Mesenchymal stem cell (in vitro differentiated cells and primary cell): ENCODE data around the gene EEPD1.

Experiments used
- DNase-seq: peaks from one replicate; pipeline ENCODE4 v3.0.0-alpha.2; 2013
- H2AFZ ChIP-seq: one replicate; pipeline ENCODE4 v1.6.1; 2013; ENCODE audit warnings: low read depth, mild to moderate bottlenecking, control low read depth, inconsistent platforms, low read length, moderate library complexity
- H2AK5ac ChIP-seq: 2 replicates; pipeline ENCODE4 v1.6.1; 2013; ENCODE audit warnings: low read length, moderate library complexity, mild to moderate bottlenecking, inconsistent platforms; ENCODE audit not compliant: severe bottlenecking
- H2BK120ac ChIP-seq: one replicate; pipeline ENCODE4 v1.6.1; 2013; ENCODE audit warnings: low read depth, mild to moderate bottlenecking, inconsistent platforms, low read length, moderate library complexity
- H2BK12ac ChIP-seq, 2 experiments: one replicate each; pipeline ENCODE4 v1.6.1; 2013; ENCODE audit warnings: inconsistent platforms in 2 of 2, low read length in 2 of 2, mild to moderate bottlenecking in 2 of 2, moderate library complexity in 2 of 2, control low read depth in 1 of 2
- H2BK15ac ChIP-seq: one replicate; pipeline ENCODE4 v1.6.1; 2013; ENCODE audit warnings: mild to moderate bottlenecking, low read depth, inconsistent platforms; ENCODE audit not compliant: poor library complexity, severe bottlenecking
- H2BK5ac ChIP-seq: 2 replicates; pipeline ENCODE4 v1.6.1; 2013; ENCODE audit warnings: low read depth, mild to moderate bottlenecking, low read length, control low read depth, inconsistent platforms; ENCODE audit not compliant: poor library complexity, severe bottlenecking
- H3K14ac ChIP-seq, 2 experiments: one replicate each; pipeline ENCODE4 v1.6.1; 2013; ENCODE audit warnings: inconsistent platforms in 2 of 2, low read length in 2 of 2, control low read depth in 1 of 2, mild to moderate bottlenecking in 1 of 2, moderate library complexity in 1 of 2
- H3K18ac ChIP-seq, 2 experiments: one replicate each; pipeline ENCODE4 v1.6.1; 2013; ENCODE audit warnings: inconsistent platforms in 2 of 2, low read length in 2 of 2, control low read depth in 1 of 2, low read depth in 1 of 2, mild to moderate bottlenecking in 1 of 2
- H3K23ac ChIP-seq, 2 experiments: one replicate each; pipeline ENCODE4 v1.6.1; 2013; ENCODE audit warnings: inconsistent platforms in 2 of 2, low read length in 2 of 2, mild to moderate bottlenecking in 2 of 2, moderate library complexity in 2 of 2, control low read depth in 1 of 2
- H3K27ac ChIP-seq: 2 replicates; pipeline ENCODE4 v1.5.1; 2013; ENCODE audit warnings: mild to moderate bottlenecking, moderate library complexity, low read length, control low read depth, inconsistent platforms; ENCODE audit not compliant: poor library complexity, severe bottlenecking
- H3K27me3 ChIP-seq, 2 experiments: 2 replicates each; pipeline versions ENCODE4 v1.6.1 to v1.7.0; 2013; ENCODE audit warnings: low read length in 2 of 2, mild to moderate bottlenecking in 2 of 2, moderate library complexity in 2 of 2, control low read depth in 1 of 2, inconsistent platforms in 1 of 2; ENCODE audit not compliant: control insufficient read depth in 1 of 2, insufficient read depth in 1 of 2
- H3K36me3 ChIP-seq, 2 experiments: 2 replicates each; pipeline versions ENCODE4 v1.6.1 to v1.7.0; 2013; ENCODE audit warnings: low read length in 2 of 2, control low read depth in 1 of 2, inconsistent platforms in 1 of 2, low read depth in 1 of 2, mild to moderate bottlenecking in 1 of 2; ENCODE audit not compliant: insufficient read depth in 2 of 2, control insufficient read depth in 1 of 2
- H3K4ac ChIP-seq, 2 experiments: one replicate each; pipeline ENCODE4 v1.6.1; 2013; ENCODE audit warnings: inconsistent platforms in 2 of 2, low read length in 2 of 2, mild to moderate bottlenecking in 2 of 2, moderate library complexity in 2 of 2, control low read depth in 1 of 2, low read depth in 1 of 2
- H3K4me1 ChIP-seq: 2 replicates; pipeline ENCODE4 v1.6.1; 2013; ENCODE audit warnings: low read depth, low read length, control low read depth; ENCODE audit not compliant: control insufficient read depth, insufficient read depth
- H3K4me2 ChIP-seq: 2 replicates; pipeline ENCODE4 v1.6.1; 2013; ENCODE audit warnings: low read length, mild to moderate bottlenecking, inconsistent platforms; ENCODE audit not compliant: poor library complexity, severe bottlenecking
- H3K4me3 ChIP-seq, 2 experiments: 2 replicates each; pipeline versions ENCODE4 v1.5.1 to v1.7.0; 2013; ENCODE audit warnings: low read length in 2 of 2, mild to moderate bottlenecking in 2 of 2, control low read depth in 1 of 2, low read depth in 1 of 2; ENCODE audit not compliant: insufficient read depth in 1 of 2
- H3K79me1 ChIP-seq: replicated peaks from 2 replicates; pipeline ENCODE4 v1.6.1; 2013; ENCODE audit warnings: mild to moderate bottlenecking, control low read depth, low read length, inconsistent platforms; ENCODE audit not compliant: poor library complexity, severe bottlenecking
- H3K9ac ChIP-seq: 2 replicates; pipeline ENCODE4 v1.7.0; 2013; ENCODE audit warnings: mild to moderate bottlenecking, low read length, moderate library complexity
- H3K9me3 ChIP-seq: 2 replicates; pipeline ENCODE4 v1.7.0; 2013; ENCODE audit warnings: mild to moderate bottlenecking, low read length; ENCODE audit not compliant: control insufficient read depth
- H4K8ac ChIP-seq: one replicate; pipeline ENCODE4 v1.6.1; 2013; ENCODE audit warnings: inconsistent platforms, mild to moderate bottlenecking, low read length, moderate library complexity
- H4K91ac ChIP-seq: one replicate; pipeline ENCODE4 v1.6.1; 2013; ENCODE audit warnings: mild to moderate bottlenecking, low read length, inconsistent platforms
- WGBS: methylation state at CpG from one replicate; pipeline ENCODE4 v1.1.7; 2013; ENCODE audit warnings: mixed read lengths; 5-methylcytosine and 5-hydroxymethylcytosine counted together

Gene EEPD1

DNA sequence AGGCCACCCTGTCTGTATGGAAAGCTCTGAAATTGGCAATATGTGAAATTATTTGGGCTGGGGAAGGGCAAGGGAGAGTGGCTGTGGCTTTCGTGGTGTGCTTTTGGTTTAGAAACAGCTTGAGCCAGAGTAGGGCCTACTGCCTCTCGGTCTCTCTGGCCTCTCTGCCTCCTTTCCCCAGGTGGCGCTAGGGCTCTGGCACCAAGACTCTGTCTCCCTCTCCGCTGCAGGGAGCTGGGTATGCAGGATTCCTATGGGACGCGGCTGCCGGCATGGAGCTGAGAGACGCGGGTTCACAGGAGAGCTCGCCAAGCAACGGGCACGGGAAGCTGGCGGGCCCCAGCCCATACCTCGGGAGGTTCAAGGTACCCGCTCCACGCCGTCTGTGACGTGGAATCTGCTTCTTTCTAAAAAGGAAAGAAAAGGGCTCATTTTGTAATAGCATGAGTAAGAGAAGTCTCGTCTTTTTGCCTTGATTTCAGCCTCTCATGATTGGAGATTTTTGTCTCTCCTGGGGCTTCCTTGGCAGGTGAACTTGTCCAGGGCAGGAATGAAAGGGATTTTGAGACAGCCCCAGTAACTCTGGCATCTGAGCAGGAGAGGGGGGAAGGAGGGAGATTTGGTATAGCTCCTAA, 131.5 kb downstream of the EEPD1 start:
- Histone ChIP-seq H3K27me3 (no peaks in the 10 kb centered on the region), H3K4me1 (peaks cover 33% of the 10 kb centered on the region), H2BK5ac (no peak overlapping the region), H3K4me2 (no peak overlapping the region), H2BK120ac (no peak overlapping the region), H3K23ac (no peak overlapping the region), H3K18ac (no peak overlapping the region), H3K9ac (no peak overlapping the region), H2AK5ac (no peak overlapping the region), H2AFZ (no peak overlapping the region), H3K36me3 (peaks cover 3 to 6% of the 10 kb centered on the region in 2 experiments), H3K4ac (no peak overlapping the region), H3K4me3 (no peak overlapping the region), H3K79me1 (no peaks in the 10 kb centered on the region), H4K8ac (no peak overlapping the region), H3K9me3 (no peaks in the 10 kb centered on the region), H4K91ac (no peak overlapping the region), H3K14ac (no peak overlapping the region), H2BK15ac (no peak overlapping the region), H3K27ac (no peak overlapping the region), H2BK12ac (no peak overlapping the region)
- WGBS, result 94% methylated on average over 19 of the region's 19 CpGs
- DNase-seq, result no peak

DNA sequence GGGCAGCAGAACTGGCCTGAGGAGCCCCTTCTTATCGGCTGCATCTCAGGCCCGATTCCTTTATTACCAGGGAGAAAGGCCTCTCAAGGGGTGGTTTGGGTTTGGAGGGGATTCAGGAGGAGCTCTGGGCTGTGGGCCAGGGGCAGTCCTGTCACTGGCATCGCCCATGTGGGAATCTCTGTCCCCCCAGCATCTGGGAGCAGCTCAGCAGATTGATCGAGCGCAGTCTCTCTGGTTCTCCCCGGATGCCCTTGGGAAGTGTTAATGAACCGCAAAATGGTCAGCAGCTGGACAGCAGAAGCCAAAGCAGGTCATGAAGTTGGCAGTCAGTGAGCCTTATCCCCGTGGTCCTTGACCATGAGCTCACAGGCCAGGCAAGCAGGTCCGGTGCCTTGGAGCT, 132.2 kb downstream of the EEPD1 start:
- Histone ChIP-seq H4K8ac (no peak overlapping the region), H2AFZ (no peak overlapping the region), H3K9me3 (no peaks in the 10 kb centered on the region), H3K4me2 (no peak overlapping the region), H3K27me3 (no peaks in the 10 kb centered on the region), H3K23ac (no peak overlapping the region), H3K4ac (no peak overlapping the region), H3K27ac (no peak overlapping the region), H3K36me3 (peaks cover 3 to 6% of the 10 kb centered on the region in 2 experiments), H3K79me1 (no peaks in the 10 kb centered on the region), H2AK5ac (no peak overlapping the region), H3K14ac (no peak overlapping the region), H3K18ac (no peak overlapping the region), H4K91ac (no peak overlapping the region), H3K4me3 (no peak overlapping the region), H2BK12ac (peak overlapping the region in 1 of 2 experiments; percentile 4), H3K4me1 (peaks cover 29% of the 10 kb centered on the region), H2BK120ac (no peak overlapping the region), H3K9ac (peak overlapping the region; percentile 17), H2BK5ac (no peak overlapping the region), H2BK15ac (no peak overlapping the region)
- no peak for DNase-seq
- WGBS, result 86% methylated on average over 9 of the region's 9 CpGs

DNA sequence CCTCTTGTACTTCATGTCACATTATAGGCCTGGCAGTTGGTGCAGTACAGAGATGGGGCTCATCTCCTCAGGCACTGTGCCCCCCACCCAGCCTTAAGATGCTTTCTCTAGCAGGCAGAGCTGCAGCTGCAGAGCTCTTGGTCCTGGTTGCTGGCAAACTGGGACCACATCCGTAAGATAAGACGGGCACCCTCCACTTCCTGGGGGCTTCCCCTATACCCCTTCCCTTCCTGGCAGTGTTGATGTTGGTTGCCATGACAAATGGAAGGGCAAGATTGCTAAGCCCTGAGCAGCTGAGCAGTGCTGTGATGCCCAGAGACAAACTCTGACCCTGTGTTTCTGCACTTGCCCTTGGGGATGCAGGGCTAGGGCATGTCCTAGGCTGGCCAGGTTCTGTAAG, 133.2 kb downstream of the EEPD1 start:
- no peak overlapping the region for H3K4ac ChIP-seq
- H3K14ac ChIP-seq, result peak overlapping the region in 1 of 2 experiments; percentile 37
- no peak overlapping the region for H2AK5ac ChIP-seq
- no peaks in the 10 kb centered on the region for H3K79me1 ChIP-seq
- H2BK15ac ChIP-seq, result no peak overlapping the region
- no peak overlapping the region for H4K91ac ChIP-seq
- no peak overlapping the region for H3K4me3 ChIP-seq
- peaks cover 32% of the 10 kb centered on the region for H3K4me1 ChIP-seq
- H2BK12ac ChIP-seq, result peak overlapping the region in 1 of 2 experiments; percentile 33
- peaks cover 3 to 14% of the 10 kb centered on the region in 2 experiments for H3K36me3 ChIP-seq
- no peak overlapping the region for H2AFZ ChIP-seq
- H3K9ac ChIP-seq, result no peak overlapping the region
- H3K27me3 ChIP-seq, result no peaks in the 10 kb centered on the region
- no peak for DNase-seq
- H2BK5ac ChIP-seq, result no peak overlapping the region
- H3K4me2 ChIP-seq, result no peak overlapping the region
- H3K27ac ChIP-seq, result no peak overlapping the region
- no peak overlapping the region for H2BK120ac ChIP-seq
- H3K9me3 ChIP-seq, result no peaks in the 10 kb centered on the region
- no peak overlapping the region for H3K23ac ChIP-seq
- no peak overlapping the region for H3K18ac ChIP-seq
- H4K8ac ChIP-seq, result no peak overlapping the region
- 81% methylated on average over 2 of the region's 2 CpGs for WGBS

DNA sequence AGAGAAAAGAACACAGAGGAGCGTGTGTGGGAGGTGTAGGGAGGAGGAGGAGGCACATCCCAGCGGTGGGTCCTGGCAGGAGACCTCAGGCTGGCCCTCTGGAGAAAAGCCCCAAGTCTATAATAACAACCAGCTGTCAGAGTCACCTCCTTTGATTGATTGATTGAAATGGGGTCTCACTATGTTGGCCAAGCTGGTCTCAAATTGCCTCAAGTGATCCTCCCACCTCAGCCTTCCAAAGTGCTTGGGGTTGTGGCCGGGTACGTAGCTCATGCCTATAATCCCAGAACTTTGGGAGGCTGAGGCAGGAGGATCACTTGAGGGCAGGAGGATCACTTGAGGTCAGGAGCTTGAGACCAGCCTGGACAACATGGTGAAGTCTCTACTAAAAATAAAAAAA, 133.6 kb downstream of the EEPD1 start:
- no peak overlapping the region for H2BK5ac ChIP-seq
- no peak overlapping the region for H2BK15ac ChIP-seq
- H3K27me3 ChIP-seq, result no peaks in the 10 kb centered on the region
- H3K79me1 ChIP-seq, result no peaks in the 10 kb centered on the region
- H2BK120ac ChIP-seq, result no peak overlapping the region
- H3K4me3 ChIP-seq, result no peak overlapping the region
- no peak overlapping the region for H4K8ac ChIP-seq
- 100% methylated on average over 1 of the region's 4 CpGs for WGBS
- no peak overlapping the region for H2AK5ac ChIP-seq
- H3K9ac ChIP-seq, result no peak overlapping the region
- no peaks in the 10 kb centered on the region for H3K9me3 ChIP-seq
- DNase-seq, result no peak
- no peak overlapping the region for H2AFZ ChIP-seq
- H3K18ac ChIP-seq, result no peak overlapping the region
- peaks cover 3 to 15% of the 10 kb centered on the region in 2 experiments for H3K36me3 ChIP-seq
- no peak overlapping the region for H3K27ac ChIP-seq
- no peak overlapping the region for H2BK12ac ChIP-seq
- H3K4me2 ChIP-seq, result no peak overlapping the region
- H3K4me1 ChIP-seq, result peaks cover 33% of the 10 kb centered on the region
- H4K91ac ChIP-seq, result no peak overlapping the region
- no peak overlapping the region for H3K14ac ChIP-seq
- H3K23ac ChIP-seq, result no peak overlapping the region
- H3K4ac ChIP-seq, result no peak overlapping the region
